ENCODE results near the gene S1PR1.
A peak's percentile ranks its signal among the peaks of the same experiment; 100 is the strongest.

Gene S1PR1

GRCh38 chr1:101288491-101288944 is 51.7 kb downstream of the S1PR1 start:
- Mint-ChIP-seq H3K9me3 (no peaks in the 10 kb centered on the region), H3K27ac (peak overlapping the region in 2 of 3 experiments; percentile 7 to 38), H3K27me3 (ENCODE audit: low read depth) (no peaks in the 10 kb centered on the region), H3K36me3 (ENCODE audit: low read depth) (no peaks in the 10 kb centered on the region), H3K4me1 (peaks cover 17% of the 10 kb centered on the region), H3K4me3 (no peak overlapping the region)
- TF ChIP-seq CTCF (IDR thresholded peaks at IDR 0.05; ENCODE audit: unreplicated experiment in 3 of 3), result peak; percentile 88 to 96 (median 89)

DNA sequence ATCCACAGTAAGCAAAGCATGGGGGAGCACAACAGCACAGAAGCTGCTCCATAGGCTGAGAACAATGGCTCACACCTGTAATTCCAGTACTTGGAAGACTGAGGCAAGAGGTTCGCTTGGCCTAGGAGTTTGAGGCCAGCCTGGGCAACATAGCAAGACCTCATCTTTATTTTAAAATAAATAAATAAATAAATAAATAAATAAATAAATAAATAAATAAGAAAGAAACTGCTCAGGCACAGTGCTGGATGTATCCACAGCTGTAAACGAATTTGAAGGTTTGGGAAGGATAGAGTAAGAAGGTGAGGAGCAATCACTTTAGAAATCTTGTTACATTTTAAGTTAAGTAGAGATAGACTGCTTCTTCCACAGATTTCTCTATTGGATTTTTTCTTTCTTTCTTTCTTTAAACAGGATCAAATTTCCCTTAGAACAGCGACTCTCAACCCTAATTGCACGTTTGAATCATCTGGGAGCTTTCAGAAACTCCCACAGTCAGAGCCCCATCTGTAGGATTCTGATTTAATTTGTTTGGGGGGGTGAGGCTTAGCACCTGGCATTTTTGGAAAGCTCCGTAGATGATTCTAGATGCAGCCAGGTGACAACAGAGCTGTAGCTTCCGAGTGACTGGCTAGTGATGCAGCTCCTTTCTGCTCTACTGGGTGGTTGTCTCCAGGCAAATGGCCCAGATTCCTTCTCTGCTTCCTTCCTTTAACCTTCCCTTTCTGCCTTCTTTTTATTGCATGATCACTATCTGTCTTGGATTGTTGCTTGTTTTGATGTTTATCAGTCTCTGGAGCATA is 53.5 kb downstream of the S1PR1 start:
- H3K27ac Mint-ChIP-seq, result no peak overlapping the region
- H3K9me3 Mint-ChIP-seq, result no peaks in the 10 kb centered on the region
- no peaks in the 10 kb centered on the region for H3K27me3 Mint-ChIP-seq (ENCODE audit: low read depth)
- peaks cover 14% of the 10 kb centered on the region for H3K4me1 Mint-ChIP-seq
- no peak for TF ChIP-seq CTCF (IDR thresholded peaks at IDR 0.05; ENCODE audit: unreplicated experiment in 3 of 3)
- no peaks in the 10 kb centered on the region for H3K36me3 Mint-ChIP-seq (ENCODE audit: low read depth)
- H3K4me3 Mint-ChIP-seq, result no peak overlapping the region

All from nephron (organoid).